Lung (tissue), 16 donors: ENCODE measurements around the gene NOD1. TPM values are rescaled to one million over a fixed set of nuclear protein-coding genes. Genes with fewer than 3 reads are reported as not detected.
"Not testable (repeated sequence)": the region's sequence is repeated elsewhere in the genome, so short reads cannot be mapped to it uniquely, and the experiment has no call there.

ENCODE experiments used
- ATAC-seq: fragments of 200-7000 bp; cut with Tn5 transposase; one replicate; pipeline ENCODE4 v1.9.1; 2020; ENCODE audit warnings: moderate number of reproducible peaks; ENCODE audit not compliant: insufficient read depth, low FRiP score
- DNase-seq, 3 donors: peaks; one replicate each; pipeline ENCODE4 v3.0.0-alpha.2; 2013 to 2017
- H3K27ac ChIP-seq, 2 donors: one replicate each; pipeline ENCODE4 v1.5.1; 2013; ENCODE audit warnings: mild to moderate bottlenecking in 2 of 2, moderate library complexity in 2 of 2, control low read depth in 1 of 2, inconsistent platforms in 1 of 2, low read depth in 1 of 2, low read length in 1 of 2
- H3K27me3 ChIP-seq, 3 donors: one replicate each; pipeline ENCODE4 v1.5.1; 2013; ENCODE audit warnings: low read length in 2 of 3; ENCODE audit not compliant: control insufficient read depth in 3 of 3, insufficient read depth in 3 of 3
- H3K36me3 ChIP-seq, 4 donors: one replicate each; pipeline ENCODE4 v1.5.1; 2013; ENCODE audit warnings: low read length in 4 of 4, mild to moderate bottlenecking in 1 of 4, moderate library complexity in 1 of 4; ENCODE audit not compliant: control insufficient read depth in 4 of 4, insufficient read depth in 4 of 4
- H3K4me1 ChIP-seq, 5 donors: one replicate each; pipeline ENCODE4 v1.5.1; 2013; ENCODE audit warnings: low read length in 5 of 5, mild to moderate bottlenecking in 2 of 5, moderate library complexity in 1 of 5; ENCODE audit not compliant: control insufficient read depth in 5 of 5, insufficient read depth in 5 of 5
- H3K4me3 ChIP-seq: one replicate; pipeline ENCODE4 v1.5.1; 2013; ENCODE audit warnings: mild to moderate bottlenecking, control low read depth, moderate library complexity
- H3K9ac ChIP-seq, 2 donors: one replicate each; pipeline ENCODE4 v1.5.1; 2013; ENCODE audit warnings: low read length in 2 of 2, control low read depth in 1 of 2; ENCODE audit not compliant: insufficient read depth in 1 of 2
- H3K9me3 ChIP-seq, 4 donors: one replicate each; pipeline ENCODE4 v1.5.1; 2013; ENCODE audit warnings: low read length in 3 of 4, mild to moderate bottlenecking in 1 of 4, moderate library complexity in 1 of 4; ENCODE audit not compliant: control insufficient read depth in 4 of 4, insufficient read depth in 3 of 4
- WGBS, 2 donors: extraction: QIAGEN DNeasy Blood & Tissue Kit; methylation state at CpG; one replicate each; pipeline ENCODE4 v1.1.7; 2013; 5-methylcytosine and 5-hydroxymethylcytosine counted together
- long read RNA-seq, 5 donors: transcript quantifications; one replicate each; lab custom pipeline, GENCODE V29; 2026
- polyA plus RNA-seq, 2 donors: library from polyadenylated mRNA; stranded (reverse); fragments of 200-250 nt; gene quantifications; one replicate each; pipeline ENCODE4 v1.2.1, GENCODE V29; 2013
- total RNA-seq, 2 donors: library from RNA; depleted of rRNA in 1 of 2; stranded (reverse); fragments of >200 nt in 1 of 2; gene quantifications; one replicate each; pipeline ENCODE4 v1.2.1, GENCODE V29; 2014 to 2021
- TF ChIP-seq, protein P1 (sequence below): IDR thresholded peaks from 2 replicates; pipeline ENCODE4 v1.5.1; 2012; ENCODE audit warnings: mild to moderate bottlenecking; ENCODE audit errors: control extremely low read depth, extremely low read depth
- donor health status: control.
- donor health status: control.
- donor health status: Bipolar disorder and iron deficiency.
- donor health status: healthy.
- donor health status: DM: yes; HTN: yes; CAD: no.

The NOD1 gene, protein sequence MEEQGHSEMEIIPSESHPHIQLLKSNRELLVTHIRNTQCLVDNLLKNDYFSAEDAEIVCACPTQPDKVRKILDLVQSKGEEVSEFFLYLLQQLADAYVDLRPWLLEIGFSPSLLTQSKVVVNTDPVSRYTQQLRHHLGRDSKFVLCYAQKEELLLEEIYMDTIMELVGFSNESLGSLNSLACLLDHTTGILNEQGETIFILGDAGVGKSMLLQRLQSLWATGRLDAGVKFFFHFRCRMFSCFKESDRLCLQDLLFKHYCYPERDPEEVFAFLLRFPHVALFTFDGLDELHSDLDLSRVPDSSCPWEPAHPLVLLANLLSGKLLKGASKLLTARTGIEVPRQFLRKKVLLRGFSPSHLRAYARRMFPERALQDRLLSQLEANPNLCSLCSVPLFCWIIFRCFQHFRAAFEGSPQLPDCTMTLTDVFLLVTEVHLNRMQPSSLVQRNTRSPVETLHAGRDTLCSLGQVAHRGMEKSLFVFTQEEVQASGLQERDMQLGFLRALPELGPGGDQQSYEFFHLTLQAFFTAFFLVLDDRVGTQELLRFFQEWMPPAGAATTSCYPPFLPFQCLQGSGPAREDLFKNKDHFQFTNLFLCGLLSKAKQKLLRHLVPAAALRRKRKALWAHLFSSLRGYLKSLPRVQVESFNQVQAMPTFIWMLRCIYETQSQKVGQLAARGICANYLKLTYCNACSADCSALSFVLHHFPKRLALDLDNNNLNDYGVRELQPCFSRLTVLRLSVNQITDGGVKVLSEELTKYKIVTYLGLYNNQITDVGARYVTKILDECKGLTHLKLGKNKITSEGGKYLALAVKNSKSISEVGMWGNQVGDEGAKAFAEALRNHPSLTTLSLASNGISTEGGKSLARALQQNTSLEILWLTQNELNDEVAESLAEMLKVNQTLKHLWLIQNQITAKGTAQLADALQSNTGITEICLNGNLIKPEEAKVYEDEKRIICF
- 10 to 100 TPM; 22.0 to 46.1 TPM for total RNA-seq
- 10 to 100 TPM; 11.5 to 21.0 TPM for polyA plus RNA-seq
- long read RNA-seq, donor 1, full-length matches to known transcripts, result 5 of 5 reads
- long read RNA-seq, donor 1, partial matches to known transcripts, result 0 of 5 reads
- long read RNA-seq, donor 1, other reads (novel, unspliced or antisense), result 0 of 5 reads
- long read RNA-seq, donor 2, partial matches to known transcripts, result 0 of 2 reads
- long read RNA-seq, donor 2, other reads (novel, unspliced or antisense), result 0 of 2 reads
- long read RNA-seq, donor 3, partial matches to known transcripts, result 7 of 7 reads
- long read RNA-seq, donor 3, other reads (novel, unspliced or antisense), result 0 of 7 reads
- long read RNA-seq, donor 4, partial matches to known transcripts, result 0 of 1 reads
- long read RNA-seq, donor 4, other reads (novel, unspliced or antisense), result 0 of 1 reads
- long read RNA-seq, donor 5, partial matches to known transcripts, result 0 of 1 reads
- long read RNA-seq, donor 5, other reads (novel, unspliced or antisense), result 0 of 1 reads

DNA sequence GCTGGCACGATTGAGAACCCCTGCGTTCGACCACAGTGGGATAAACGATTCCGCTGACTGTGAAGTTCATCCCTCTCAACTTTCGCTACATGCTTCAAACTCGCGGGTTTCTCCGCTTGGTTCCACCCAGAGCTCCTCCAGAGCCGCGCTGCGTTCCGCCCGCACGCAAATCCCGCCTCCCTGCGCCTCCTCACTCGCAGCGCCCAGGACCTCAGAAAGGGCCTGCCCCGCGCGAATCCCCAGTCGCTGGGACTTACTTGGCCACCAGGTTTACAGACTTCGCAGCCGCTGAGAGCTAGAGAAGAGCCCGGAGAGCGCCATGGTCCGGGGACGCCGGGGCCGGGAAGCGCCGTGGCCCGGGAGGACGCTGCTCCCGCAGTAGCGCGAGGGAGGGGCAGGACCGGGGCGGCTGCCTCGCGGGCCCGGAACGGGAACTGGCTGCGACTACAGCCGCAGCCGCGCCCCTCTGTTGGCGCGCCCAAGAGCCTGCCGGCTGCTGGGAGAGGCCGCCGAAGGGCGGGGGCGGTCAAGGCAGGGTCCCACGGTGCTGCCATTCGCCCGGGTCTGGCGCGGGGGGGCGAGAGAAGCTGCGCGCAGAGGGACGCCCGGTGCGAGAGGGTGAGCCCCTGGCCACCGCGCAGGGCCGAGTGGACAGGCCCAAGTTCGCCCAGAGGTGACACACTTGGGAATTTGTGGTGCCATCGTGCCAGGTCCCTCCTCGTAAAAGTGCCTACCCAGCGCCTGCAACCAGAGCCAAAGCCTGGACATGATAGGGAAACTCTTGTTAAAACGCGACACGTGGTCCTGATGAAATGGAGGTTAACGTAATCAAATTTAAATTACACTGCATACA lies at the start of gene NOD1:
Gene NOD1, minus strand, starts transcription at position 436 of the 853 bp plus-strand sequence. CDS start 21,863 bp downstream, outside the sequence.
- H3K36me3 ChIP-seq, result peaks cover 0 to 3% (median 0%) of the 10 kb centered on the region in 4 donors
- no peaks in the 10 kb centered on the region for H3K9me3 ChIP-seq
- H3K4me1 ChIP-seq, result peaks cover under 1 to 44% (median 18%) of the 10 kb centered on the region in 5 donors
- H3K27ac ChIP-seq, result peak within 1 kb of the TSS; percentile 97 to 100
- H3K27me3 ChIP-seq, result no peaks in the 10 kb centered on the region
- ATAC-seq, result peak; percentile 88
- H3K9ac ChIP-seq, result peak within 1 kb of the TSS; percentile 39 to 94
- TF ChIP-seq, protein P1, sequence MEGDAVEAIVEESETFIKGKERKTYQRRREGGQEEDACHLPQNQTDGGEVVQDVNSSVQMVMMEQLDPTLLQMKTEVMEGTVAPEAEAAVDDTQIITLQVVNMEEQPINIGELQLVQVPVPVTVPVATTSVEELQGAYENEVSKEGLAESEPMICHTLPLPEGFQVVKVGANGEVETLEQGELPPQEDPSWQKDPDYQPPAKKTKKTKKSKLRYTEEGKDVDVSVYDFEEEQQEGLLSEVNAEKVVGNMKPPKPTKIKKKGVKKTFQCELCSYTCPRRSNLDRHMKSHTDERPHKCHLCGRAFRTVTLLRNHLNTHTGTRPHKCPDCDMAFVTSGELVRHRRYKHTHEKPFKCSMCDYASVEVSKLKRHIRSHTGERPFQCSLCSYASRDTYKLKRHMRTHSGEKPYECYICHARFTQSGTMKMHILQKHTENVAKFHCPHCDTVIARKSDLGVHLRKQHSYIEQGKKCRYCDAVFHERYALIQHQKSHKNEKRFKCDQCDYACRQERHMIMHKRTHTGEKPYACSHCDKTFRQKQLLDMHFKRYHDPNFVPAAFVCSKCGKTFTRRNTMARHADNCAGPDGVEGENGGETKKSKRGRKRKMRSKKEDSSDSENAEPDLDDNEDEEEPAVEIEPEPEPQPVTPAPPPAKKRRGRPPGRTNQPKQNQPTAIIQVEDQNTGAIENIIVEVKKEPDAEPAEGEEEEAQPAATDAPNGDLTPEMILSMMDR, result no peak
- peak; percentile 71 to 86 (median 81) for DNase-seq
- H3K4me3 ChIP-seq, result peak within 1 kb of the TSS; percentile 57
- 1% methylated on average over 59 to 77 of the region's 77 CpGs for WGBS, 2 donors

DNA sequence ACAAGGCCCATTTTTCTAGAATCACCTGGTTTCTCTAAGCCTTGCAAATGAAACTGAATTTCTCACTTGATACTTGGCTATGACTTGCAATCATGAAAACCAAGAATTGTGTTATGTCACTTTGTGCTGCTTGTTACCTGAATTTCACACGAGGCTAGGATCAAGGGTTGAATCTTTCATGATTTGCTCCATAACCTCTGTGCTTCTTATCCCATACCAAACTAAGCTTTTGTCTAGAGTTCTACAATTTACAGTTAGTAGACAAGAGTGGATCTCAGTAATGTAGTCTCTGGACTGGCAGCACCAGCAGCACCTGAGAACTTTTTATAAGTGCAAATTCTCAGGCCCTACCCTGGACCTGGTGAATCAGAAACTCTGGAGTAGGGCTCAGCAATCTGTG lies 48.7 kb upstream of the NOD1 start:
- not testable (repeated sequence) for H3K9ac ChIP-seq, H3K4me1 ChIP-seq, ATAC-seq, H3K27me3 ChIP-seq, H3K4me3 ChIP-seq, H3K9me3 ChIP-seq, DNase-seq, H3K36me3 ChIP-seq, H3K27ac ChIP-seq
- WGBS, 2 donors, result 75 to 84% methylated on average over 1 of the region's 1 CpG

DNA sequence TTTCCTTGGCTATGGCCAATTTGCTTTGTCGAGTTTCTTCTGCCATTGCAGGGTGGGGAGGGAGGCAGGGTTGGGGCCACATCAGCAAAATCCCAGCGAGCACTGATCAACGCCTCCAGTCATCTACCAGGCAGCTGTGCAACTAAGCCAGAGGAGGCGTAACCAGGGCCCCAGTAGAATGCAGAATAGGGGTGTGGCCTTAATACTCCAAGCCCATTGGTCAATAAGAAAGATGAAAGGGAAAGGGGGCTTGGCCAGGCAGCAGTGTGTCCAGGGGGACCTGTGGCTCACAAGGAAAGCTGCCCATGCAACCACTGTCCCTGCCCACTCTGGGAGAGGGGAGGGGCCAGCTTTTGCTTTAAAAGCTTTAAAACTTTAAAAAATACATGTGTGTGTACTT lies 47.6 kb upstream of the NOD1 start:
- TF ChIP-seq, protein P1, result no peak
- Histone ChIP-seq H3K9ac (no peak overlapping the region), H3K9me3 (no peaks in the 10 kb centered on the region), H3K27ac (no peak overlapping the region), H3K27me3 (no peaks in the 10 kb centered on the region), H3K4me1 (peaks cover 0 to 5% (median 0%) of the 10 kb centered on the region in 5 donors), H3K36me3 (no peaks in the 10 kb centered on the region), H3K4me3 (no peak overlapping the region)
- DNase-seq (no peak), ATAC-seq (no peak)
- 95 to 96% methylated on average over 4 of the region's 4 CpGs for WGBS, 2 donors
